A549 (cell line): ENCODE results near the gene SCPEP1. TPM values are rescaled to one million over a fixed set of nuclear protein-coding genes. Genes with fewer than 3 reads are reported as not detected.
"Not testable (repeated sequence)": the region's sequence is repeated elsewhere in the genome, so short reads cannot be mapped to it uniquely, and the experiment has no call there.

Source experiments
- ATAC-seq, 2 experiments: fragments of 200-7000 bp in 1 of 2; fragments of >200 bp in 1 of 2; cut with Nextera tagmentation in 1 of 2; cut with Tn5 transposase in 1 of 2; 3 replicates each; pipeline versions ENCODE4 v1.8.0 to v1.9.1; 2018 to 2020; ENCODE audit warnings: mild to moderate bottlenecking in 1 of 2, moderate library complexity in 1 of 2
- CTCF ChIA-PET: fragments of 300-600 bp; sonication (Branson Sonifier 250); formaldehyde crosslinking; extraction: SDS; loops from one replicate; lab custom pipeline; 2021; ENCODE audit warnings: antibody characterized with exemption, inconsistent platforms; lab: Yijun Ruan, JAX
- POLR2A ChIA-PET: fragments of 350-600 bp; formaldehyde crosslinking; extraction: SDS; loops from one replicate; lab custom pipeline; 2021; ENCODE audit warnings: antibody characterized with exemption, inconsistent platforms; lab: Yijun Ruan, JAX
- DNase-seq, 2 experiments: peaks; one replicate each; pipeline versions ENCODE4 v3.0.0 to v3.0.0-alpha.2; 2011 to 2016; ENCODE audit warnings: low read depth in 1 of 2, low spot score in 1 of 2
- FAIRE-seq: peaks from 2 replicates; lab custom pipeline; 2011; peaks lifted over from hg19 to GRCh38; lab: Jason Lieb, UNC
- H3K27ac ChIP-seq, 2 experiments: fragments of >200 bp; sonication (Bioruptor Twin); formaldehyde crosslinking; 3 replicates each; pipeline ENCODE4 v1.5.1; 2016 to 2017
- H3K4me1 ChIP-seq: fragments of >200 bp; sonication (Bioruptor Twin); formaldehyde crosslinking; 3 replicates; pipeline ENCODE4 v1.6.1; 2016
- H3K4me2 ChIP-seq: fragments of >200 bp; sonication (Bioruptor Twin); formaldehyde crosslinking; 3 replicates; pipeline ENCODE4 v1.6.1; 2016
- H3K4me3 ChIP-seq: fragments of >200 bp; sonication (Bioruptor Twin); formaldehyde crosslinking; 3 replicates; pipeline ENCODE4 v1.5.1; 2016
- H3K9me3 ChIP-seq: fragments of >200 bp; sonication (Bioruptor Twin); formaldehyde crosslinking; 3 replicates; pipeline ENCODE4 v1.6.1; 2016
- BHLHE40 ChIP-seq: IDR thresholded peaks from 2 replicates; pipeline ENCODE4 v1.6.1; 2012; ENCODE audit warnings: low read depth, low read length, inconsistent platforms
- CBX2 ChIP-seq: fragments of 200-600 bp; sonication (generic); IDR thresholded peaks from 2 replicates; pipeline ENCODE4 v1.6.1; 2016; ENCODE audit warnings: low read depth, mild to moderate bottlenecking, borderline replicate concordance
- CBX8 ChIP-seq: fragments of 200-600 bp; sonication (generic); IDR thresholded peaks from 2 replicates; pipeline ENCODE4 v1.6.1; 2016
- CHD4 ChIP-seq: fragments of 200-600 bp; sonication (generic); IDR thresholded peaks from 2 replicates; pipeline ENCODE4 v1.6.1; 2016; ENCODE audit warnings: antibody characterized with exemption, mild to moderate bottlenecking, borderline replicate concordance
- FOXS1 ChIP-seq: fragments of 250-450 bp; sonication (Bioruptor Pico); IDR thresholded peaks from 2 replicates; pipeline ENCODE4 v1.5.0; 2020; ENCODE audit warnings: mild to moderate bottlenecking, moderate library complexity
- GATA3 ChIP-seq: IDR thresholded peaks from 2 replicates; pipeline ENCODE4 v1.6.1; 2012; ENCODE audit warnings: borderline replicate concordance
- HOXA7 ChIP-seq: fragments of 250-450 bp; sonication (Bioruptor Pico); IDR thresholded peaks from 2 replicates; pipeline ENCODE4 v1.5.0; 2020; ENCODE audit warnings: mild to moderate bottlenecking, moderate library complexity
- JUNB ChIP-seq: fragments of >200 bp; sonication (Bioruptor Twin); formaldehyde crosslinking; IDR thresholded peaks from 2 replicates; pipeline ENCODE4 v1.6.1; 2016
- KDM1A ChIP-seq: fragments of 200-600 bp; sonication (generic); IDR thresholded peaks from 2 replicates; pipeline ENCODE4 v1.6.1; 2016; ENCODE audit warnings: low read depth, mild to moderate bottlenecking
- MYC ChIP-seq: IDR thresholded peaks from 2 replicates; pipeline ENCODE4 v1.6.1; 2012; ENCODE audit warnings: mild to moderate bottlenecking, inconsistent platforms, low read length, improper control_type of control experiment, borderline replicate concordance
- POLR2A ChIP-seq: IDR thresholded peaks from 2 replicates; pipeline ENCODE4 v1.6.1; 2012; ENCODE audit warnings: mild to moderate bottlenecking, low read length
- RAD21 ChIP-seq, 2 experiments: fragments of >200 bp in 1 of 2; sonication (Bioruptor Twin) in 1 of 2; formaldehyde crosslinking in 1 of 2; IDR thresholded peaks in 1 of 2; conservative IDR thresholded peaks in 1 of 2; 2 replicates in 1 of 2; 3 replicates in 1 of 2; pipeline ENCODE4 v1.6.1; 2012 to 2018; ENCODE audit warnings: inconsistent platforms in 1 of 2
- RARB ChIP-seq: fragments of 250-450 bp; sonication (Bioruptor Pico); IDR thresholded peaks from 2 replicates; pipeline ENCODE4 v1.8.0; 2021; ENCODE audit warnings: mild to moderate bottlenecking, moderate library complexity
- RFX5 ChIP-seq: fragments of 450-650 bp; IDR thresholded peaks from 2 replicates; pipeline ENCODE4 v1.7.1; 2014; ENCODE audit warnings: antibody characterized with exemption, mild to moderate bottlenecking, moderate library complexity
- SREBF2 ChIP-seq: fragments of 450-650 bp; IDR thresholded peaks from 2 replicates; pipeline ENCODE4 v1.6.1; 2014; ENCODE audit warnings: mild to moderate bottlenecking, moderate library complexity
- TFCP2L1 ChIP-seq: fragments of 250-450 bp; sonication (Bioruptor Pico); IDR thresholded peaks from 2 replicates; pipeline ENCODE4 v1.5.0; 2021; ENCODE audit warnings: mild to moderate bottlenecking
- ZSCAN20 ChIP-seq: fragments of 250-450 bp; sonication (Bioruptor Pico); IDR thresholded peaks from 2 replicates; pipeline ENCODE4 v1.8.0; 2022; ENCODE audit warnings: mild to moderate bottlenecking, moderate library complexity
- WGBS: methylation state at CpG from one replicate; pipeline ENCODE4 v1.1.6; 2017; ENCODE audit errors: missing lambda C conversion rate; 5-methylcytosine and 5-hydroxymethylcytosine counted together
- polyA plus RNA-seq, 4 experiments: library from polyadenylated mRNA; depleted of rRNA in 3 of 4; stranded (reverse); fragments of >200 nt; fragmentation: RNase III in 1 of 4; extraction: RNeasy Plus Mini Kit Qiagen cat#74134 plus additional on column Dnase treatment in 1 of 4; gene quantifications; 2 replicates in 3 of 4; 3 replicates in 1 of 4; pipeline ENCODE4 v1.2.3, GENCODE V29; 2011 to 2017
- TF ChIP-seq, protein P1 (sequence below): IDR thresholded peaks from 2 replicates; pipeline ENCODE4 v1.6.1; 2012
- TF ChIP-seq, protein P2 (sequence below): fragments of >200 bp; sonication (Bioruptor Twin); formaldehyde crosslinking; IDR thresholded peaks from 3 replicates; pipeline ENCODE4 v1.6.1; 2016
- TF ChIP-seq, protein P3 (sequence below): fragments of 200-600 bp; sonication (generic); IDR thresholded peaks from 2 replicates; pipeline ENCODE4 v1.6.1; 2016; ENCODE audit warnings: antibody characterized with exemption, mild to moderate bottlenecking, moderate library complexity

Gene SCPEP1
- polyA plus RNA-seq, 2 of the 4 experiments (the other 2 are of a cell fraction): 44.5 to 45.0 TPM

DNA sequence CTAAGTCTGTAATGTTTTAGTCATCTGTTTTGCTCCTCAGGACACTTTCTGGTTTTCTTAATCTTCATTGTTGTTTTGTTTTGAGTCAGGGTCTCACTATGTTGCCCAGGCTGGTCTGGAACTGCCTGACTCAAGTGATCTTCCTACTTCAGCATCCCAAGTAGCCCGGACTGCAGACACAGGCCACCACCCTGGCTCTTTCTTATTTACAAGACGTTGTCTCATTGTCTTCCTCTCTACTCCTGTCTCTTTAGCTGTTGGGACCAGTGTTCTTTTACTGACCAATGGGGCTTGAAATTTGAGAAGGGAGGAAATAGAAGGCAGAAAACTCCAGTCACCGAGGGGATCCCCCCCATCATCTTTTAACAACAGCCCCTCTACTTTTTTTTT, 1.2 kb downstream of the SCPEP1 start:
- CTCF ChIA-PET: interaction anchor here (0.5 to 2.0 kb wide), 7 partner anchors 9 to 159 kb away, joined by 3 to 6 read pairs (median 3); partner anchors contain the start of gene COIL
- ATAC-seq (no peak), FAIRE-seq (peak; percentile 28), DNase-seq (no peak)
- Histone ChIP-seq H3K27ac (no peak overlapping the region), H3K4me2 (peak overlapping the region; percentile 69), H3K9me3 (no peaks in the 10 kb centered on the region), H3K4me3 (no peak overlapping the region), H3K4me1 (peaks cover 11% of the 10 kb centered on the region; the same call in 1 of the 3 replicates)
- WGBS: 76% methylated on average over 3 of the region's 3 CpGs
- no peak for TF ChIP-seq POLR2A
- TF ChIP-seq, protein P1, sequence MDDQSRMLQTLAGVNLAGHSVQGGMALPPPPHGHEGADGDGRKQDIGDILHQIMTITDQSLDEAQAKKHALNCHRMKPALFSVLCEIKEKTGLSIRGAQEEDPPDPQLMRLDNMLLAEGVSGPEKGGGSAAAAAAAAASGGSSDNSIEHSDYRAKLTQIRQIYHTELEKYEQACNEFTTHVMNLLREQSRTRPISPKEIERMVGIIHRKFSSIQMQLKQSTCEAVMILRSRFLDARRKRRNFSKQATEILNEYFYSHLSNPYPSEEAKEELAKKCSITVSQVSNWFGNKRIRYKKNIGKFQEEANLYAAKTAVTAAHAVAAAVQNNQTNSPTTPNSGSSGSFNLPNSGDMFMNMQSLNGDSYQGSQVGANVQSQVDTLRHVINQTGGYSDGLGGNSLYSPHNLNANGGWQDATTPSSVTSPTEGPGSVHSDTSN: no peak
- TF ChIP-seq CBX8: no peak
- TF ChIP-seq RAD21 (conservative IDR thresholded peaks at IDR 0.05 in 1 of 2, IDR thresholded peaks at IDR 0.05 in 1 of 2): no peak
- TF ChIP-seq, protein P2, sequence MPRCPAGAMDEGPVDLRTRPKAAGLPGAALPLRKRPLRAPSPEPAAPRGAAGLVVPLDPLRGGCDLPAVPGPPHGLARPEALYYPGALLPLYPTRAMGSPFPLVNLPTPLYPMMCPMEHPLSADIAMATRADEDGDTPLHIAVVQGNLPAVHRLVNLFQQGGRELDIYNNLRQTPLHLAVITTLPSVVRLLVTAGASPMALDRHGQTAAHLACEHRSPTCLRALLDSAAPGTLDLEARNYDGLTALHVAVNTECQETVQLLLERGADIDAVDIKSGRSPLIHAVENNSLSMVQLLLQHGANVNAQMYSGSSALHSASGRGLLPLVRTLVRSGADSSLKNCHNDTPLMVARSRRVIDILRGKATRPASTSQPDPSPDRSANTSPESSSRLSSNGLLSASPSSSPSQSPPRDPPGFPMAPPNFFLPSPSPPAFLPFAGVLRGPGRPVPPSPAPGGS: no peak
- no peak for TF ChIP-seq RARB (CRISPR knock-in tag)
- no peak for TF ChIP-seq JUNB
- no peak for TF ChIP-seq GATA3
- TF ChIP-seq BHLHE40: no peak
- no peak for TF ChIP-seq KDM1A
- POLR2A ChIA-PET: interaction anchor here (1.0 kb wide), 1 partner anchor 1104 kb away, joined by 3 read pairs; no protein-coding TSS in a partner anchor

DNA sequence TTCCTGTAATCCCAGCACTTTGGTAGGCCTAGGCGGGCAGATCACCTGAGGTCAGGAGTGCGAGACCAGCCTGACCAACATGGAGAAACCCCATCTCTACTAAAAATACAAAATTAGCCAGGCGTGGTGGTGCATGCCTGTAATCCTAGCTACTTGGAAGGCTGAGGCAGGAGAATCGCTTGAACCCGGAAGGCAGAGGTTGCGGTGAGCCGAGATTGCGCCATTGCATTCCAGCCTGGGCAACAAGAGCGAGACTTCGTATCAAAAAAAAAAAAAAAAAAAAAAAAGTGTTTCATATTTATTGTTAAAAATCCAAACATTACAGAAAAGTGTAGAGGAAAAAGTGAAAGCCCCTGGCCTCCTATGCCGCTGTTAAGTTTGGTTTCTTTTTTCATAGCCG, 2.6 kb downstream of the SCPEP1 start:
- WGBS: 90% methylated on average over 12 of the region's 12 CpGs
- ATAC-seq, DNase-seq, POLR2A ChIA-PET, CTCF ChIA-PET, H3K9me3 ChIP-seq, H3K4me3 ChIP-seq, H3K27ac ChIP-seq, FAIRE-seq, H3K4me2 ChIP-seq: not testable (repeated sequence)
- H3K4me1 ChIP-seq: peaks cover 11% of the 10 kb centered on the region; the same call in 1 of the 3 replicates

DNA sequence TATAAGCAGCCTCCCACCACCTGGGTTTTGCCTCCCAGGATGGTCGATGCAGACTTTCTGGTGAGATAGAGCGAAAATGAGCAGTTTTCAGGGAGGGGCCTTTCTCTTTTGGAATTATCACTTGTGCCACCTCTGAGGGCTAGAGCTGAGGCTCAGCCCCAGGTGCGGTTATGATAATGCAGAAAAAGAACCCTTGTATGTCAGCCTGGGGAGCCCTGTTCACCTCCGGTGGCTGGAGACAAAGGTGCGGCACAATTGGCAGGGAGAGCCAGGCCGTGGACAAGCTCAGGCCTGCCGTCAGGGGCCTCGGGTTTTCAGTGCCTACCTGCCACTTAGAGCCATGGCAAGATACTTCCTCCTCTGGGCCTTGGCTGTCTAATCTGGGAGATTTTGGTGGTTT, 4.4 kb downstream of the SCPEP1 start:
- no peak overlapping the region for H3K4me3 ChIP-seq
- H3K9me3 ChIP-seq: no peaks in the 10 kb centered on the region
- 86% methylated on average over 8 of the region's 8 CpGs for WGBS
- no peak for DNase-seq
- CTCF ChIA-PET: interaction anchor here (0.8 to 1.5 kb wide), 4 partner anchors 16 to 87 kb away, joined by 3 to 6 read pairs (median 4); partner anchors contain the start of gene COIL
- TF ChIP-seq CHD4: no peak
- TF ChIP-seq ZSCAN20 (CRISPR knock-in tag): no peak
- no peak for TF ChIP-seq MYC
- no peak for TF ChIP-seq FOXS1 (CRISPR knock-in tag)
- TF ChIP-seq SREBF2: no peak
- TF ChIP-seq, all 56 proteins: peak for 0
- H3K4me1 ChIP-seq: peaks cover 7% of the 10 kb centered on the region; the same call in 1 of the 3 replicates
- no peak overlapping the region for H3K4me2 ChIP-seq
- no peak for ATAC-seq
- POLR2A ChIA-PET: no interaction called here
- FAIRE-seq: no peak
- no peak overlapping the region for H3K27ac ChIP-seq

DNA sequence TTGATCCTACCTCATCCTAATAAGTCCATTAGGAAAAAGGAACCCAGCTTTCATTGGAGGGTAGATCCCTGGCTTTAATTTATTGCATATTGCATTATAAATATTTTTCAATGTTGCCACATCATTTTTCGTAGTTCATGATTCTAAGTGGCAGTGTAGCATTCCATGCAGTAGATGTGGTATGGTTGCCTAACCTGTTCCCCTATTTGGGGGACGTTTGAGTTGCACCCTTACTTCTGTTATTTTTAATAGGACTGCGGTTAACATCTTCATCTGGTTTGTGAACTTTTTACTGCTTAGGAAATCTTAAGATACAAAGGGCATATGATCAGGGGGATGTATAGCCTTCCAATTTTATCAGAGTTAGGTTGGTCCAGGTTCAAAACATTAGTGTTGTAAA, 5.4 kb downstream of the SCPEP1 start:
- Histone ChIP-seq H3K4me1 (peaks cover 7% of the 10 kb centered on the region; the same call in 1 of the 3 replicates), H3K4me3 (no peak overlapping the region), H3K4me2 (no peak overlapping the region)
- no peak for DNase-seq
- ATAC-seq: no peak
- POLR2A ChIA-PET: no interaction called here
- CTCF ChIA-PET: interaction anchor here (0.6 to 1.6 kb wide), 2 partner anchors 10 to 361 kb away, joined by 3 to 4 read pairs; no protein-coding TSS in a partner anchor
- 57% methylated on average over 3 of the region's 3 CpGs for WGBS
- TF ChIP-seq, protein P3, sequence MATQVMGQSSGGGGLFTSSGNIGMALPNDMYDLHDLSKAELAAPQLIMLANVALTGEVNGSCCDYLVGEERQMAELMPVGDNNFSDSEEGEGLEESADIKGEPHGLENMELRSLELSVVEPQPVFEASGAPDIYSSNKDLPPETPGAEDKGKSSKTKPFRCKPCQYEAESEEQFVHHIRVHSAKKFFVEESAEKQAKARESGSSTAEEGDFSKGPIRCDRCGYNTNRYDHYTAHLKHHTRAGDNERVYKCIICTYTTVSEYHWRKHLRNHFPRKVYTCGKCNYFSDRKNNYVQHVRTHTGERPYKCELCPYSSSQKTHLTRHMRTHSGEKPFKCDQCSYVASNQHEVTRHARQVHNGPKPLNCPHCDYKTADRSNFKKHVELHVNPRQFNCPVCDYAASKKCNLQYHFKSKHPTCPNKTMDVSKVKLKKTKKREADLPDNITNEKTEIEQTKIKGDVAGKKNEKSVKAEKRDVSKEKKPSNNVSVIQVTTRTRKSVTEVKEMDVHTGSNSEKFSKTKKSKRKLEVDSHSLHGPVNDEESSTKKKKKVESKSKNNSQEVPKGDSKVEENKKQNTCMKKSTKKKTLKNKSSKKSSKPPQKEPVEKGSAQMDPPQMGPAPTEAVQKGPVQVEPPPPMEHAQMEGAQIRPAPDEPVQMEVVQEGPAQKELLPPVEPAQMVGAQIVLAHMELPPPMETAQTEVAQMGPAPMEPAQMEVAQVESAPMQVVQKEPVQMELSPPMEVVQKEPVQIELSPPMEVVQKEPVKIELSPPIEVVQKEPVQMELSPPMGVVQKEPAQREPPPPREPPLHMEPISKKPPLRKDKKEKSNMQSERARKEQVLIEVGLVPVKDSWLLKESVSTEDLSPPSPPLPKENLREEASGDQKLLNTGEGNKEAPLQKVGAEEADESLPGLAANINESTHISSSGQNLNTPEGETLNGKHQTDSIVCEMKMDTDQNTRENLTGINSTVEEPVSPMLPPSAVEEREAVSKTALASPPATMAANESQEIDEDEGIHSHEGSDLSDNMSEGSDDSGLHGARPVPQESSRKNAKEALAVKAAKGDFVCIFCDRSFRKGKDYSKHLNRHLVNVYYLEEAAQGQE: no peak
- TF ChIP-seq CBX2 (no peak), RFX5 (no peak), HOXA7 (no peak), CBX8 (no peak), TFCP2L1 (CRISPR knock-in tag) (no peak)
- TF ChIP-seq, all 56 proteins: peak for 0
- Histone ChIP-seq H3K9me3 (no peaks in the 10 kb centered on the region), H3K27ac (no peak overlapping the region)
- no peak for FAIRE-seq
